ENCODE measurements around the gene WSB1.

Gene WSB1

GRCh38 chr17:27338536-27338985 is 44.6 kb downstream of the WSB1 start:
- DNase-seq (ENCODE audit: low read depth), result no peak

- DNase-seq (ENCODE audit: low read depth), result no peak
Measured at GRCh38 chr17:27339198-27339835, 45.4 kb downstream of the WSB1 start.

GRCh38 chr17:27339836-27340550 is 46.1 kb downstream of the WSB1 start:
- DNase-seq (ENCODE audit: low read depth), result no peak

GRCh38 chr17:27340575-27340974 is 46.7 kb downstream of the WSB1 start:
- no peak for DNase-seq (ENCODE audit: low read depth)

- no peak for DNase-seq (ENCODE audit: low read depth)
Measured at GRCh38 chr17:27341041-27341471, 47.1 kb downstream of the WSB1 start.

- DNase-seq (ENCODE audit: low read depth), result no peak
Measured at GRCh38 chr17:27342059-27342458, 48.1 kb downstream of the WSB1 start.

GRCh38 chr17:27343294-27343693 is 49.4 kb downstream of the WSB1 start:
- no peak for DNase-seq (ENCODE audit: low read depth)

GRCh38 chr17:27343977-27344607 is 50.2 kb downstream of the WSB1 start:
- DNase-seq (ENCODE audit: low read depth), result no peak

- DNase-seq (ENCODE audit: low read depth), result no peak
Measured at GRCh38 chr17:27345141-27345904, 51.4 kb downstream of the WSB1 start.

- no peak for DNase-seq (ENCODE audit: low read depth)
Measured at GRCh38 chr17:27346228-27346899, 52.5 kb downstream of the WSB1 start.

- DNase-seq (ENCODE audit: low read depth), result no peak
Measured at GRCh38 chr17:27348196-27348595, 54.3 kb downstream of the WSB1 start.

GRCh38 chr17:27349540-27350021 is 55.7 kb downstream of the WSB1 start:
- DNase-seq (ENCODE audit: low read depth), result no peak

- DNase-seq (ENCODE audit: low read depth), result no peak
Measured at GRCh38 chr17:27351759-27352158, 57.8 kb downstream of the WSB1 start.

GRCh38 chr17:27352448-27353032 is 58.6 kb downstream of the WSB1 start:
- no peak for DNase-seq (ENCODE audit: low read depth)

GRCh38 chr17:27353033-27353460 is 59.1 kb downstream of the WSB1 start:
- DNase-seq (ENCODE audit: low read depth), result no peak

GRCh38 chr17:27353461-27354050 is 59.6 kb downstream of the WSB1 start:
- peak; percentile 79 for DNase-seq (ENCODE audit: low read depth)

- DNase-seq (ENCODE audit: low read depth), result no peak
Measured at GRCh38 chr17:27354051-27354490, 60.2 kb downstream of the WSB1 start.

- no peak for DNase-seq (ENCODE audit: low read depth)
Measured at GRCh38 chr17:27354491-27355081, 60.7 kb downstream of the WSB1 start.

- DNase-seq (ENCODE audit: low read depth), result no peak
Measured at GRCh38 chr17:27355419-27355818, 61.5 kb downstream of the WSB1 start.

GRCh38 chr17:27356091-27356705 is 62.3 kb downstream of the WSB1 start:
- DNase-seq (ENCODE audit: low read depth), result no peak
